Neutrophil (primary cell): ENCODE data around the gene TEAD1.

Experiments
- H3K27ac ChIP-seq: fragments of 200-600 bp; sonication (generic); 2 replicates; pipeline ENCODE4 v1.5.1; 2016; ENCODE audit warnings: mild to moderate bottlenecking, moderate library complexity
- H3K27me3 ChIP-seq: fragments of 200-600 bp; sonication (generic); 2 replicates; pipeline ENCODE4 v1.6.0; 2016; ENCODE audit warnings: mild to moderate bottlenecking
- H3K36me3 ChIP-seq: fragments of 200-600 bp; sonication (generic); 2 replicates; pipeline ENCODE4 v1.5.1; 2017
- H3K4me1 ChIP-seq, 2 experiments: fragments of 200-600 bp in 1 of 2; sonication (generic) in 1 of 2; 1 replicate in 1 of 2; 2 replicates in 1 of 2; pipeline versions ENCODE4 v1.5.1 to v1.6.1; 2013 to 2016; ENCODE audit warnings: low read depth in 1 of 2, low read length in 1 of 2, mild to moderate bottlenecking in 1 of 2, moderate library complexity in 1 of 2; ENCODE audit not compliant: control insufficient read depth in 1 of 2, insufficient read depth in 1 of 2
- H3K4me3 ChIP-seq, 2 experiments: fragments of 200-600 bp in 1 of 2; sonication (generic) in 1 of 2; 1 replicate in 1 of 2; 2 replicates in 1 of 2; pipeline ENCODE4 v1.5.1; 2013 to 2016; ENCODE audit warnings: low read depth in 1 of 2, low read length in 1 of 2, mild to moderate bottlenecking in 1 of 2, moderate library complexity in 1 of 2
- H3K9me3 ChIP-seq: fragments of 200-600 bp; sonication (generic); 2 replicates; pipeline ENCODE4 v1.5.1; 2016
- TF ChIP-seq, protein P1 (sequence below): fragments of 200-600 bp; sonication (generic); IDR thresholded peaks from 2 replicates; pipeline ENCODE4 v1.5.1; 2016; ENCODE audit warnings: antibody characterized with exemption

Gene TEAD1

GRCh38 chr11:12832480-12833224, 158.4 kb downstream of the TEAD1 start:
- TF ChIP-seq, protein P1, sequence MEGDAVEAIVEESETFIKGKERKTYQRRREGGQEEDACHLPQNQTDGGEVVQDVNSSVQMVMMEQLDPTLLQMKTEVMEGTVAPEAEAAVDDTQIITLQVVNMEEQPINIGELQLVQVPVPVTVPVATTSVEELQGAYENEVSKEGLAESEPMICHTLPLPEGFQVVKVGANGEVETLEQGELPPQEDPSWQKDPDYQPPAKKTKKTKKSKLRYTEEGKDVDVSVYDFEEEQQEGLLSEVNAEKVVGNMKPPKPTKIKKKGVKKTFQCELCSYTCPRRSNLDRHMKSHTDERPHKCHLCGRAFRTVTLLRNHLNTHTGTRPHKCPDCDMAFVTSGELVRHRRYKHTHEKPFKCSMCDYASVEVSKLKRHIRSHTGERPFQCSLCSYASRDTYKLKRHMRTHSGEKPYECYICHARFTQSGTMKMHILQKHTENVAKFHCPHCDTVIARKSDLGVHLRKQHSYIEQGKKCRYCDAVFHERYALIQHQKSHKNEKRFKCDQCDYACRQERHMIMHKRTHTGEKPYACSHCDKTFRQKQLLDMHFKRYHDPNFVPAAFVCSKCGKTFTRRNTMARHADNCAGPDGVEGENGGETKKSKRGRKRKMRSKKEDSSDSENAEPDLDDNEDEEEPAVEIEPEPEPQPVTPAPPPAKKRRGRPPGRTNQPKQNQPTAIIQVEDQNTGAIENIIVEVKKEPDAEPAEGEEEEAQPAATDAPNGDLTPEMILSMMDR = no peak
- Histone ChIP-seq H3K4me1 (no peaks in the 10 kb centered on the region), H3K36me3 (no peaks in the 10 kb centered on the region), H3K9me3 (no peaks in the 10 kb centered on the region), H3K27me3 (peaks cover 41% of the 10 kb centered on the region), H3K27ac (no peak overlapping the region), H3K4me3 (no peak overlapping the region)

GRCh38 chr11:12834166-12834565, 159.9 kb downstream of the TEAD1 start:
- H3K9me3 ChIP-seq = no peaks in the 10 kb centered on the region
- H3K27me3 ChIP-seq = peaks cover 26% of the 10 kb centered on the region
- H3K4me1 ChIP-seq = no peaks in the 10 kb centered on the region
- no peak overlapping the region for H3K27ac ChIP-seq
- H3K36me3 ChIP-seq = no peaks in the 10 kb centered on the region
- no peak overlapping the region for H3K4me3 ChIP-seq
- TF ChIP-seq, protein P1 = no peak

- Histone ChIP-seq H3K27ac (no peak overlapping the region), H3K27me3 (peaks cover 21% of the 10 kb centered on the region), H3K9me3 (no peaks in the 10 kb centered on the region), H3K4me3 (no peak overlapping the region), H3K36me3 (no peaks in the 10 kb centered on the region), H3K4me1 (no peaks in the 10 kb centered on the region)
- TF ChIP-seq, protein P1 = no peak
Measured at GRCh38 chr11:12834630-12835029, 160.4 kb downstream of the TEAD1 start.

DNA sequence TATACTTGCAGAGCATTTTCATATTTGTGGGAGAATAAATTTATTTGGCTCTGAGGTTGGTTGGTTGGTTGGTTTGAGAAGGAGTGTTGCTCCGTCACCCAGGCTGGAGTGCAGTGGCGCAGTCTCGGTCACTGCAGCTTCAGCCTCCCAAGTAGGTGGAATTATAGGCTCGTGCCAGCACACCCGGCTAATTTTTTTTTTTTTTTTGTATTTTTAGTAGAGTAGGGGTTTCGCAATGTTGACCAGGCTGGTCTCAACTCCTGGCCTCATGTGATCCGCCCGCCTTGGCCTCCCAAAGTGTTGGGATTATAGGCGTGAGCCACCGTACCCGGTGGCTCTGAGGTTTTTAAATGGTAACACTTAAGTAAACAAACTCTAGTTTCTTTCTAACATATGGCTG, 161.1 kb downstream of the TEAD1 start:
- H3K36me3 ChIP-seq = no peaks in the 10 kb centered on the region
- TF ChIP-seq, protein P1 = no peak
- H3K9me3 ChIP-seq = no peaks in the 10 kb centered on the region
- no peak overlapping the region for H3K27ac ChIP-seq
- H3K27me3 ChIP-seq = peaks cover 14% of the 10 kb centered on the region
- no peaks in the 10 kb centered on the region for H3K4me1 ChIP-seq
- H3K4me3 ChIP-seq = no peak overlapping the region

GRCh38 chr11:12838463-12839123, 164.4 kb downstream of the TEAD1 start:
- peaks cover 27% of the 10 kb centered on the region for H3K27me3 ChIP-seq
- TF ChIP-seq, protein P1 = no peak
- no peaks in the 10 kb centered on the region for H3K9me3 ChIP-seq
- no peak overlapping the region for H3K27ac ChIP-seq
- no peak overlapping the region for H3K4me3 ChIP-seq
- H3K4me1 ChIP-seq = no peaks in the 10 kb centered on the region
- H3K36me3 ChIP-seq = no peaks in the 10 kb centered on the region
